DND-41 (cell line): ENCODE results near the gene C3orf62.

Experiments
- ATAC-seq: fragments of 200-7000 bp; cut with Tn5 transposase; 3 replicates; pipeline ENCODE4 v1.9.1; 2021; ENCODE audit warnings: low read depth; ENCODE audit not compliant: insufficient read depth
- DNase-seq: peaks from one replicate; pipeline ENCODE4 v3.0.0-alpha.2; 2020
- H2AFZ ChIP-seq: 2 replicates; pipeline ENCODE4 v1.6.0; 2012; ENCODE audit warnings: low read depth, low read length
- H3K27ac ChIP-seq: 2 replicates; pipeline ENCODE4 v1.5.1; 2012; ENCODE audit warnings: low read length, inconsistent platforms
- H3K27me3 ChIP-seq: fragments of 200-600 bp; sonication (generic); 2 replicates; pipeline ENCODE4 v1.6.0; 2012; ENCODE audit warnings: low read length, mild to moderate bottlenecking, inconsistent platforms; ENCODE audit not compliant: insufficient read depth, poor library complexity
- H3K36me3 ChIP-seq: 2 replicates; pipeline ENCODE4 v1.5.1; 2012; ENCODE audit warnings: low read length, inconsistent platforms; ENCODE audit not compliant: insufficient read depth
- H3K4me1 ChIP-seq: 2 replicates; pipeline ENCODE4 v1.5.1; 2012; ENCODE audit warnings: mild to moderate bottlenecking, low read length; ENCODE audit not compliant: insufficient read depth
- H3K4me2 ChIP-seq: 2 replicates; pipeline ENCODE4 v1.6.0; 2012; ENCODE audit warnings: mild to moderate bottlenecking, moderate library complexity, low read length, inconsistent platforms; ENCODE audit not compliant: insufficient read depth
- H3K4me3 ChIP-seq, 2 experiments: fragments of 200-600 bp in 1 of 2; shearing (Covaris generic) in 1 of 2; 2 replicates each; pipeline ENCODE4 v1.5.1; 2012 to 2016; ENCODE audit warnings: inconsistent platforms in 2 of 2, low read length in 2 of 2, mild to moderate bottlenecking in 2 of 2, low read depth in 1 of 2, moderate library complexity in 1 of 2
- H3K79me2 ChIP-seq: 2 replicates; pipeline ENCODE4 v1.6.0; 2012; ENCODE audit warnings: low read length, inconsistent platforms; ENCODE audit not compliant: insufficient read depth
- H3K9ac ChIP-seq: 2 replicates; pipeline ENCODE4 v1.6.0; 2012; ENCODE audit warnings: low read depth, mild to moderate bottlenecking, inconsistent platforms, low read length, moderate library complexity
- H3K9me3 ChIP-seq: 2 replicates; pipeline ENCODE4 v1.5.1; 2012; ENCODE audit warnings: low read length, moderate library complexity, mild to moderate bottlenecking, inconsistent platforms; ENCODE audit not compliant: insufficient read depth, severe bottlenecking
- H4K20me1 ChIP-seq: 2 replicates; pipeline ENCODE4 v1.6.0; 2012; ENCODE audit warnings: low read length; ENCODE audit not compliant: insufficient read depth
- CTCF ChIP-seq: IDR thresholded peaks from 2 replicates; pipeline ENCODE4 v1.5.1; 2012; ENCODE audit warnings: borderline replicate concordance, low read length, moderate library complexity, mild to moderate bottlenecking; ENCODE audit not compliant: poor library complexity, severe bottlenecking; ENCODE audit errors: extremely low read depth
- EZH2 ChIP-seq: IDR thresholded peaks from 3 replicates; pipeline ENCODE4 v1.6.1; 2012; ENCODE audit warnings: borderline replicate concordance, low read depth, mild to moderate bottlenecking, moderate library complexity, low read length, inconsistent platforms; ENCODE audit not compliant: severe bottlenecking

The C3orf62 gene

DNA sequence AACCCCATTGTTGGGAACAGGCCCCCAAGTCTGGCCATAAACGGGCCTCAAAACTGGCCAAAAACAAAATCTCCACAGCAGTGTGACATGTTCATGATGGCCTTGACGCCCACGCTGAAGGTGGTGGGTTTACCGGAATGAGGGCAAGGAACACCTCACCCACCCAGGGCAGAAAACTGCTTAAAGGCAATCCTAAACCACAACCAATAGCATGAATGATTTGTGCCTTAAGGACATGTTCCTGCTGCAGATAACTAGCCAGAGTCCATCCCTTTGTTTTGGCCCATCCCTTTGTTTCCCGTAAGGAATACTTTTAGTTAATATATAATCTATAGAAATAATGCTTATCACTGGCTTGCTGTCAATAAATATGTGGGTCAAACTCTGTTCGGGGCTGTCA lies 57.9 kb downstream of the C3orf62 start:
- Histone ChIP-seq H3K9ac (no peak overlapping the region), H3K79me2 (no peaks in the 10 kb centered on the region), H3K4me2 (no peak overlapping the region), H3K36me3 (no peaks in the 10 kb centered on the region), H3K27ac (no peak overlapping the region), H2AFZ (no peak overlapping the region), H3K27me3 (no peaks in the 10 kb centered on the region), H3K4me3 (no peak overlapping the region), H3K4me1 (no peaks in the 10 kb centered on the region), H3K9me3 (no peaks in the 10 kb centered on the region), H4K20me1 (no peaks in the 10 kb centered on the region)
- no peak for DNase-seq
- ATAC-seq: no peak
- TF ChIP-seq EZH2 (no peak), CTCF (no peak)
